HG03066 (cell line): ENCODE results near the gene ACY1.
"Not testable (repeated sequence)": the region's sequence is repeated elsewhere in the genome, so short reads cannot be mapped to it uniquely, and the experiment has no call there.

ENCODE experiments used
- ATAC-seq: cut with Tn5 transposase; IDR thresholded peaks from one replicate; pipeline ENCODE4 v1.9.1; 2021; ENCODE audit warnings: low read depth; ENCODE audit not compliant: unreplicated experiment

ACY1 gene

DNA sequence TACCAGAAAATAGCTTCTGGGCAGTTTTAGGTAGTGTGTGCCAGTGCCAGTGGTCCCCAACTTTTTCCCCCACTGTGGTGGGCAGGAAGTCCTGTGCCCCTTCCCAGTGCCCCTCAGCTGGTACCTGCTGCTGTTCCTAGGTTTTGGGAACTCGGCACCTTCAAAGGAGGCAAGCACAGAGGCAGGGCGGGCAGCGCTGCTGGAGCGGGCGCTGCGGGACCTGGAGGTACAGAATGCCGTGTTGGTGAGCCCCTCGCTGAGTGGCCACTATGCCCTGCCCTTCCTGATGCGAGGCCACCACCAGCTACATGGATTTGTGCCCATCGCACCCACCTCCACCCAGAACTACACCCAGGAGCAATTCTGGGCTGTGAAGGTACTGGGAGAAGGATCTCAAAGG, 3.1 kb upstream of the ACY1 start:
- ATAC-seq: no peak

DNA sequence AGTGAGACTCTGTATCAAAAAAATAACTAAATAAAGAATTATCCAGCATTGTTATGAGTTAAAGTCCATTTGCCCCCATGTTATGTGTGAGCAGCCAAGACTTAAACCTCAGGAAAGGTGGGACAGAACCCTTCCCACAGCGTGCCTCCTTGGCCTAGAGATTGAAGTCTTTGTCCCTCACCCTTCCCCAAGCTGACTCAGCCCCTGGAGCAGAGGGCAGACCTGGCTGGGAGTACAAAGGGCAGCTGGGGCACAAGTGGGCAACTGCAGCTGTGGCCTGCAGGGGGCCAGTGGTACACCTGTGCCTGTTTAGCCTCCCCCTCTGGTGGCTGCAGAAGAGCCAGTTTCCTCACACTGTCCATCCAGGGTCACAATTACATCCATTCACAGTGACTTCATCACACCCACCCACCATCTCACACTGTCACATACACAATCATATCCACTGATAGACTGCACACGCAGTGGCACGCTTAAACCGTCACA, 940 bp upstream of the ACY1 start:
- peak; percentile 48 for ATAC-seq

DNA sequence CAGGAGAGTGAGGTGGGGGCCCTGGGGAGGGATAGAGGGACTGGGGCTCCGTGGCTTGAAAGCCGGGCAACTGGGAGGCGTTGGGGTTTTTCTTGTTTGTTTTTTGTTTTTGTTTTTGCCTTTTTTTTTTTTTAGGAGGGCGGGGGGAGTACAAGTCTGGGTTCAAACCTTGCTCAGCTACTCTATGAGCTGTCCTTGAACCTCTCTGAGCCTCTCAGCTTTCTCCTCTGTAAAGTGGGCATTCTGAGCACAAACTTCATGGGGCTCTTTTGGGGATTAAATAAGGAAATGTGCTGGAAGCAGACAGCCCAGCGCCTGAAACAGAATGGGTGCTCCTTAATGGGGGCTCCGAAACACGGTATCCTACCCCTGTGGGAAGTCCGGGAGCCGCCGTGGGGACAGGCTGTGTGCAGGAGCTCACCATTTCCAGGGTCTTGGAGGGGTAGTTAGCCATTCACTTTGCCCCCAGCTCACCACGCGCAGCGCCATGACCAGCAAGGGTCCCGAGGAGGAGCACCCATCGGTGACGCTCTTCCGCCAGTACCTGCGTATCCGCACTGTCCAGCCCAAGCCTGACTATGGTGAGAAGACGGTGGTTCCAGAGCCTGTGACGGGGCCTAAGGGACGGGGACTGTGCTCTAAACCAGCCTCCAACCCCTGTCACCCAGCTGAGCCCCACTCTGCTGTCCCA, 388 bp downstream of the ACY1 start:
- no peak for ATAC-seq

DNA sequence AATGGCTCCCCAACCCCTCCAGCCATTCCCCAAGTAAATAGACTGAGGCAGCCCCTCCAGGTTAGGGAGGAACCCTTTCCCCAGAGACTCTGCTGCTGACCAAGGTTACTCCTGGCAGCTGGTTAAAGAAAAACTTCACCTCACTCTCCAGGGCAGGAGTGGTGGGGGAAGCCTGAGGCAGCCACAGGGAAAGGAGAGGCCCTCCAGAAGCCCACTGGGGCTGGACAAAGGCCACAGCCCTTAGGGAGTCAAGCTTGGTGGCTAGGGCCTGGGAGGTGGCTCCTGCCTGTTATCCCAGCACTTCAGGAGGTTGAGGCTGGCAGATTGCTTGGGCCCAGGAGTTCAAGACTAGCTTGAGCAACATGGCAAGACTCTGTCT, 923 bp downstream of the ACY1 start:
- no peak for ATAC-seq

DNA sequence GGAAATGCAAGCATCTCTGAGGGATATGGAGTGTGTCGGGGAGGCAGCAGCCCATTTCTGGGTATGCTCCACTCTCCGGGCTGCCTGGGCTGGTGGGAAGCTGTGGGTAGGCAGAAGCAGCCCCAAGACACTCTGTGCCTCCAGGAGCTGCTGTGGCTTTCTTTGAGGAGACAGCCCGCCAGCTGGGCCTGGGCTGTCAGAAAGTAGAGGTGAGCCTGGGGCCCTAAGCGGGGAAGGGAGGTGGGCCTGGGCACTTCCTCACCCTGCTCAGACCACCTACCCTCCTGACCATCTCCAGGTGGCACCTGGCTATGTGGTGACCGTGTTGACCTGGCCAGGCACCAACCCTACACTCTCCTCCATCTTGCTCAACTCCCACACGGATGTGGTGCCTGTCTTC, 1.7 kb downstream of the ACY1 start:
- ATAC-seq: no peak

DNA sequence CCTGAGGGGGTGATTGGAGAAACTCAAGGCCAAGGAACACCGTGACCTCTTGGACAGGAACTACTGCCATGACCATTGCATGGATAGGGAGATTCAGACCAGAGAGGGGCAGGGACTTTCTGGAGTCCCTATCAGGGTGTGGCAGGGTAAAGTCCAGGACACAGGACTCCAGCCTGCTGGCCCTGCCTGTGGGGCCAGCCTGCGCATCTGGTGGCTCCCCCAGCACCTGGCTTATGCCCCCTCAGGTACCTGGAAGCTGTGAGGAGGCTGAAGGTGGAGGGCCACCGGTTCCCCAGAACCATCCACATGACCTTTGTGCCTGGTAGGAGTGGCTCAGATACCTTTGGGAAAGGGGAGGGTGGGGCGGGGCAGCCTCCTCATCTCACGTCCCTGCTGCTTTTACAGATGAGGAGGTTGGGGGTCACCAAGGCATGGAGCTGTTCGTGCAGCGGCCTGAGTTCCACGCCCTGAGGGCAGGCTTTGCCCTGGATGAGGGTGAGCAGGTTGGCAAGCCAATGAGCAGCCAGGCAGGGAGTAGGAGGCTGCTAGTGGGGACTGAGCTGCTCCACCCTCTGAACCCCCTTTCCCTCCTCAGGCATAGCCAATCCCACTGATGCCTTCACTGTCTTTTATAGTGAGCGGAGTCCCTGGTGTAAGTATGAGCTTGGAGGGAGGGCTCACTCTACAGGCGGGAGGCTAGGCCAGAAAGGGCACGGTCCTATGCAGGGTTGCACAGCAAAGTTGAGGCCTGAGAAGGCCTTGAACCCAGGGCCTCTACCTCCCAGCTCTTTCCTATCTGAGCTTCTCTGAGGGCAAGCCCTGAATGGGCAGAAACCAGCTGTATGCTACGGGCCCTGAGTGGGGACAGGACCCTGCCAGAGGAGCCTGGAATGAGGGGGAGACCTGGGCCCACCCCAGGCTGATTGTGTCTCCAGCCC, 2.9 kb downstream of the ACY1 start:
- ATAC-seq: no peak

DNA sequence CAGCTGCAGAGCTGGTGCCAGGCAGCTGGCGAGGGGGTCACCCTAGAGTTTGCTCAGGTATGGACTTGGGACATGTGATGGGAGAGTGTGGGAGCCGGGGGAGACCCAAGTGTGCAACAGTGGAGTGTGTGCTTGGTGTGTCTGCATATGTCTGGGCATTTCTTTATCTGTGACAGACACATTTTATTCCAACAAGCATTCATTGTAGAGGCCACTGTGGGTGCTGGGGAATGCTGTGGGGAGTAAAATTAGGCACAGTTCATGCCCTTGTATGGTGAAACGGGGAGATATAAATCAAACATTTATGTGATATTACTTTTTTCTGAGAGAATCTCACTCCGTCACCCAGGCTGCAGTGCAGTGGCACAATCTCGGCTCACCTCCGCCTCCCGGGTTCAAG, 4.2 kb downstream of the ACY1 start:
- ATAC-seq: no peak

DNA sequence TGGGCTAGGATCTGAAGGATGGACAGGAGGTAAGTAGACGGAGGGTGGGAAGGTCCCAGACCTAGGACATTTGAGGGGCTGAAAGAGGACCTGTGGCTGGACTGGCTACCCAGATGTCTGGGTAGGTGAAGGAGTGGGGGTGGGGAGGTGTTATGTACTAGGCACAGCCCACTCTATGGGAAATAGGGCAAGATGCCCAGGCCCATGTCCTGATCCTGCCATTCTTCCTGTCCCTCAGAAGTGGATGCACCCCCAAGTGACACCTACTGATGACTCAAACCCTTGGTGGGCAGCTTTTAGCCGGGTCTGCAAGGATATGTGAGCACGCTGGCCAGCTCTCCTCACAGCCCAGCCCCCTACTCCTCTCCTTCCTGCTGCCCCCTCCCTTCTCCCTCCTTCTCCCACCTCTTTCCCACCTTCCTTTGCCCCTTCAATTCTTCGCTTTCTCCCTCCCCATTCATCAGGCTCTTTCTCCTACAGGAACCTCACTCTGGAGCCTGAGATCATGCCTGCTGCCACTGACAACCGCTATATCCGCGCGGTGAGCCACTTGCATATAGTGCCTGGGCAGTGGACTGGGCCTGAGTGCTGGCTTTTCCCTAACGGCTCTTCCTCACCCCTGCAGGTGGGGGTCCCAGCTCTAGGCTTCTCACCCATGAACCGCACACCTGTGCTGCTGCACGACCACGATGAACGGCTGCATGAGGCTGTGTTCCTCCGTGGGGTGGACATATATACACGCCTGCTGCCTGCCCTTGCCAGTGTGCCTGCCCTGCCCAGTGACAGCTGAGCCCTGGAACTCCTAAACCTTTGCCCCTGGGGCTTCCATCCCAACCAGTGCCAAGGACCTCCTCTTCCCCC, 5.2 kb downstream of the ACY1 start:
- ATAC-seq: no peak

DNA sequence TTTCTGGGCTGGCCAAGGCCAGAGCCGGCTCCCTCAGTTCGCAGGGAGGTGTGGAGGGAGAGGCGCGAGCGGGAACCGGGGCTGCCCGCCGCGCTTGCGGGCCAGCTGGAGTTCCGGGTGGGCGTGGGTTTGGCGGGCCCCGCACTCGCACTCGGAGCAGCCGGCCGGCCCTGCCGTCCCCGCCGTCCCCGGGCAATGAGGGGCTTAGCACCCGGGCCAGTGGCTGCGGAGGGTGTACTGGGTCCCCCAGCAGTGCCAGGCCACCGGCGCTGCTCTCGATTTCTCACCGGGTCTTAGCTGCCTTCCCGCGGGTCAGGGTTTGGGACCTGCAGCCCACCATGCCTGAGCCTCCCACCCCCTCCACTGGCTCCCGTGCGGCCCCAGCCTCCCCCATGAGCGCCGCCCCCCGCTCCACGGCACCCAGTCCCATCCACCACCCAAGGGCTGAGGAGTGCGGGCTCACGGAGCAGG, 7.2 kb downstream of the ACY1 start:
- ATAC-seq: not testable (repeated sequence)

DNA sequence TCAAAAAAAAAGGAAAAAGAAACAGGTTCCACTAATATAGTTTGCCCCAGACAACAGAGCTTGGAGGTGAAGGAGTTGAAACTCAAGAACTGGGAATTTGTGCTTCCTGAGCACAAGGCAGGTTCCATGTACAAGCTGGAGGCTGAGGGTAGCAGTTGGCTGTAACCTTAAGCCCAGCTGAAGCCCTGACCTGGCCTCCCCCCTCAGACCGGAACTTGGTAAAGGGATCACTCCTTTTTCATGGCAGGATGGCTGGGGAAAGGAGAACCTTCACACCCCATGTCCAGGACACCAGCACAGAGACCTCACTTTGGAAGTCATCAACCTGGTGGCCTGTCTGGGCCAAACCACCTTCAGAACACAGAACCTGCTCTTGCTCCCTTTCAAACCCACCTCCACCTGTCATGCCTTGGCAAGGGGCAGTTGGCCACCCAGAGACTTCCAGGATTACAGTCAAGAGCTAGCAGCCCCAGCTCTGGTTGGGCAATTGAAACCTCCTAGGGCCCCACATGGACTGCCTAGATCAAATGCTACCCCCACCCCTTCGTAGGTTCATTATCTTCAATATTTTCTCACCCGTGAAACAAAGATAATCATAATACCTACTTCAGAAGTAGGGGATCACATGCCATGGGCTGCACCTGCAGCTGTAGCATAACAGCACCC, 8.8 kb downstream of the ACY1 start:
- ATAC-seq: no peak

DNA sequence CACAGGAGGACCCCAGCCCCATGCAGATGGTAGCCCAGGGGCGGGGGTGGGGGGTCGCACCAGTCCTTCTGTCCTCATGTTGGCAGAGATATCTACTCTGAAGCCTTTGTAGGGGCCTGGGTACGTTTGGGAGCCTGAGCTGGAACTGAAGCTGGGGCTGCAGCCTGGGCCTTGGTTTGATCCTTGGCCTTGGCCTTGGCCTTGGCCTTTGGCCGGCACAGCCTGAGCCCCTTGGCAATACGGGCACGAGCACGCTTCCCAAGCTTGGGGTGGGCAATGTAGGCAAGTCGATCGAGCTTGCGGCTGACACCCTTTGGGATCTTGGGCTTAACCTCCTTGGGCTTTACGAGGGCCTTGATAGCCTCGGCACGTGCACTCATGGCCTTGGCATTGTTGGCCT, 10.3 kb downstream of the ACY1 start:
- not testable (repeated sequence) for ATAC-seq

DNA sequence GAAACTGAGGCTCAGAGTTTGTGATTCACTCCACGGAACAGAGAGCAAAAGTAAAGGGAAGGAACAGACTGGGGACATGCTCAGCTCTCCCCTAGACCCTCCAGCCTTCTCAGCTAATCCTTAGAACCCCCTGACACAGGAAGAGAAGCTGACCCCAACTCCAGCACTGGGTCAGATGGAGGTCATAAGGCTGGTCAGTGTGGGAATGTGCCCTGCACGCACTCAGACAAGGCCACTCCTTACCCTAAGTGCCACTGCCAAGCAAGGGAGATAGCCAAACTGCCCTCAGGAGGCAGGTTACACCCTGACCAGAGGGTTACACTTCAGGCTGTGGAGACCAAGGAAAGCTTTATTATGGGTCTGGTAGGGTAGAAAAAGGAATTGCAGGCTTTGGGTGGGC, 11.2 kb downstream of the ACY1 start:
- ATAC-seq: no peak

DNA sequence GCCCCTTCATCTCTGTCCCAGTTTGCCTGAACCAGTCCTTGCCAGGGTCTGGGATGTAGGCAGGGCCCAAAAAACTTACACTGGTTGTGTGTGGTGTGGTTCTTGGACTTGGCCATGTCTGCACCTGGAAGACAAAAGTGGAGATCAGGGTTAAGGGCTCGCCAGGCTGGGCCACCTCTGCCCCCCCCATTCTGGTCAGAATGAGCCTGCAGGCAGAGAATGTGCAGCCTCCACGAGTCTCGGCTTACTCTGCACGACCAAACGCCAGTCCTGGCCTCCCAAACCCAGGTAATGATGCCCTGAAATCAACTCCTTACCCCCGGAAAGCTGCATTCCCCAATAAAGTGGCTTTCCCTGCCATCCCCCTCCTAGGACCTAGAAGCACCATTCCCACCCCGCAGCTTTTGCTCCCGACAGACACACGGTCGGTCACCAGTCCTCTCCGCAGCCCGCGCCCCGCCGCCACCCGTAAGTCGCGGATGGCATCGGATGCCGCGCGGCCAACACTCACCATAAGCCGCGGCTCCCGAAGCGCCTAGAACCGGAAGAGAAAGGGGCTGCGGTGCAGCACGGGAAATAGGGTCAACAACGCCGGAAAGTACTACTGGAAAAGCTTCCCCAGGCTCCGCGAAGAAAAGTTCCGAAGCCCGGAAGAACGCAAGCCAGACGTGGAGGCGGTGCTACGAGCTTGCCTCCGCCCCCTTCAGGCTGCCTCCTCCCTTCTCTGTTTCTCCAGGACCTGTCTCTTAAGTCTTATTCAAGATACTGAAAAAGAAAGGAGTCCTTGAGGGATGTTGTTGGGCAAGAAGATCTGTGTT, 12.2 kb downstream of the ACY1 start, which contains the start of gene RPL29:
Gene RPL29, minus strand, starts transcription at position 550 of the 818 bp plus-strand sequence. Its CDS starts 434 bp downstream, at position 116.
- ATAC-seq: peak; percentile 92

DNA sequence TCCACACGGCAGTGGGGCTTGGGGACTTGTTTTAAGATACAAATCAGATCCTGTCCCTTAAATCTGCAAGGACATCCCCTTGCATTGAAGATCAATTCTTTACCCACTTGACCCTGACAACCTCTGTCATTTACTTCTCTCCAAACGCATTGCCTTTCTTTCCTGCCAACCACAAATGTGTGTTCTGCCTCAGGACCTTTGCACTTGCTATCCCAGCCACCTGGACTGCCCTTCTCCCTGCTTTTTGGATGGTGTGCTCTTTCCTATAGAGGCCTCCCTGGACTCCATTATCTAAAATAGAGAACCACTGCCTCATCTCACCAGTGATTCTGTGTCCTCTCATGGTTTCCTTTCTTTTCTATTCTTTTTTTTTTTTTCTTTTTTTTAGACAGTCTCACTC, 13.8 kb downstream of the ACY1 start:
- no peak for ATAC-seq

DNA sequence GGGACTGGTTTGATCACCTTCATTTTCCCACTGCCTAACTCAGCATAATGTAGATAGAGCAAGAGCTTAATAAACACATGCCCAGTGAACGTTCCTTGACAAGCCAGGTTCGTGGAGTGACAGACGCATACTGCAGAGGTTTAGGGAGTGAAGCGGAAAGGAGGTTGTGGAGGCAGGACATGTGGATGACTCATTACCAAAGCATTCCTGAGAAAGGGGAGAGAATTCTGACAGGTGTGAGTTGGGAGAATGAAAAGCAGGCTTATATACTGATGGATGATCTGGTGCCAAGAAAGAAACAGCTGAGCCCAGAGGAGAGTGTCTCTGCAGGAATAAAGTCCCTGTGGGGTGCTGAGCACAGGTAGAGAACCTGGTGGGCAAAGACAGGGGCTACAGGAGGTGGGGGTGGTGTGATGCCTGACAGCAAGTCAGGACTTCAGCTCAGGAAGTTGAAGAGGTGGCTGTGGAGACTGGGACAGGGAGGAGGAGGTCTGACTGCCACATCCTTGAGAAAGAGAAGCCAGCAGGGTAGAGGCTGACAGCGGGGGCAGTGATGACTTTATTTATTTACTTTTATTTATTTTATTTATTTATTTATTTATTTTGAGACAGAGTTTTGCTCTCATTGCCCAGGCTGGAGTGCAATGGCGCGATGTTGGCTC, 14.7 kb downstream of the ACY1 start:
- no peak for ATAC-seq

DNA sequence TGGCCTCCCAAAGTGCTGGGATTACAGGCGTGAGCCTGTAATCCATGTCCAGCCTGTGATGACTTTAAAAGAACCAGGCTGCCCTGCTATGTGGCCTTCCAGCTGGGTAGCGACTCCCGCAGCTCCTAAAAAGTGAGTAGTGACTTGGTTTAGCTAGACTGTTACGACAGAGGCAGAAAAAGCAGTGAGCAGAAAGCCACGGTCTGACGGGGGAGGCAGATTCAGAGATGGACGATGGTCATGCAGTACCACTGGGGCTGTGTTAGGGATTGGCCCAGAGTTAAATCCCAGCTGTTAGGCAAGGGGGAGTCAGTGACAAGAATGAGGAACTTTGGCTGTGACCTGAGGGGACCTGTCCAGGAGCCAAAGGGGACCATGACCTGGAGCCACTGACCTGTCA, 15.4 kb downstream of the ACY1 start:
- no peak for ATAC-seq

DNA sequence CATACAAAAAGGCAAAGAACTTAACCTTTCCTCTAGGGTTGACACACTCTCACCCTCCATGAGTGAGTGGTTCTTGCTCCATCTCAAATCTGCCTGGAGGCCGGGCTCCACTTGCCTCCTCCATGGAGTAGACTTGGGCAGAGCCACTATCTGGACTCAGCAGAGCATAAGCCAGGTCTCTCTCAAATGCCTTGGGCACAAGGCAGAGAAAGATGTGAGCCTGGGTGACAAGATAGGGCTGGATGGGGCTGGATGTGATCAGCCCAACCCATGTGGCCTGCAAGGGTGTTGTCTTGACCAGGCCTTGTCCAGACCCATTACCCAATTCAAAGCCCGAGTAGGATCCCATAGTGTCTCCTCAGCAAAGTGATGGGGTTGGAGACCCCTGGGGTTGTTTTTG, 16.5 kb downstream of the ACY1 start:
- no peak for ATAC-seq

DNA sequence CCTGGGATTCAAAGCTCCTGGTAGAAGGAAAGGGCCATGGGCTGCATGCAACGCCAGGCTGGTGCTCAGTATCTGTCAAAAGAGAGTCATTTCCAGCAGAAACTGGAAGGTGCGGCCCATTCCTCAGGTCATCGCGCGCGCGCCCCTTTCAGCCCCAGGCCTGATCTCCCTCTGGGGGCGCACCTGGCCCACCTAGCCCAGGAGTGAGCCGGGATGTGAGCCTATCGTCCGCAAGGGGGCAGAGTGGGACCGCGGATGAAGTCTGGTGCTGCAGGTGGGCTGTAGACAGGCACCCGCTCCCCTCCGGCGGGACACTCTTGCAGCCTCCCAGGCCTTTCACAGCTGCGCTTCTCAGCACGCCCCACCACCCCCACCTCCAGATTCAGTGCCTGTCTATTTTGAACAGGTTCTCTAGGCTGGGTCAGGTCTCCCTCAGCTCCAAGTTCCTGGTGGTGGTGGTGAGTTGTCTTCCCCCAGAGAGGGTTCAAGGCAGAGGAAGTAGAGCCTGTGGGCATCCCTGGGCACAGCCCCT, 18.2 kb downstream of the ACY1 start:
- peak; percentile 82 for ATAC-seq
